HEK293 (cell line): ENCODE measurements around the gene GATA3.

Experiments used
- CTCF ChIA-PET: fragments of 350-600 bp; formaldehyde crosslinking; extraction: SDS; loops from one replicate; lab custom pipeline; 2021; ENCODE audit warnings: antibody characterized with exemption; lab: Yijun Ruan, JAX
- POLR2A ChIA-PET: fragments of 300-600 bp; formaldehyde crosslinking; extraction: SDS; loops from one replicate; lab custom pipeline; 2020; ENCODE audit warnings: antibody characterized with exemption, inconsistent platforms; lab: Yijun Ruan, JAX
- H3K27ac ChIP-seq: fragments of 200-500 bp; sonication (Bioruptor generic); 2 replicates; pipeline ENCODE4 v1.5.1; 2014; ENCODE audit warnings: low read depth, low read length, control low read depth, inconsistent platforms; ENCODE audit errors: extremely low read depth
- H3K36me3 ChIP-seq, 2 experiments: fragments of 200-500 bp in 1 of 2; sonication (Bioruptor generic) in 1 of 2; 1 replicate in 1 of 2; 2 replicates in 1 of 2; pipeline ENCODE4 v1.5.1; 2014 to 2017; ENCODE audit warnings: inconsistent platforms in 2 of 2, low read length in 2 of 2; ENCODE audit not compliant: control insufficient read depth in 2 of 2, insufficient read depth in 1 of 2
- H3K4me1 ChIP-seq: fragments of 200-500 bp; sonication (Bioruptor generic); 2 replicates; pipeline ENCODE4 v1.5.1; 2014; ENCODE audit warnings: mild to moderate bottlenecking, low read length, inconsistent platforms; ENCODE audit not compliant: control insufficient read depth, insufficient read depth
- H3K4me3 ChIP-seq: 2 replicates; pipeline ENCODE4 v1.5.1; 2011; ENCODE audit warnings: low read depth, mild to moderate bottlenecking, control low read depth, low read length, moderate library complexity
- H3K9me3 ChIP-seq: fragments of 200-500 bp; sonication (Bioruptor generic); 2 replicates; pipeline ENCODE4 v1.5.1; 2014; ENCODE audit warnings: low read depth, low read length, inconsistent platforms; ENCODE audit not compliant: control insufficient read depth, insufficient read depth
- GLIS2 ChIP-seq: fragments of 450-650 bp; formaldehyde crosslinking; IDR thresholded peaks from 2 replicates; pipeline ENCODE4 v1.5.1; 2016; ENCODE audit warnings: missing biosample characterization, missing genetic modification characterization
- HOXC10 ChIP-seq: sonication (generic); formaldehyde crosslinking; IDR thresholded peaks from 2 replicates; pipeline ENCODE4 v1.8.1; 2023; ENCODE audit warnings: mild to moderate bottlenecking, missing genetic modification reagents
- OVOL3 ChIP-seq: fragments of 450-650 bp; formaldehyde crosslinking; IDR thresholded peaks from 2 replicates; pipeline ENCODE4 v1.5.1; 2016; ENCODE audit warnings: missing biosample characterization, missing genetic modification characterization
- WT1 ChIP-seq: fragments of 450-650 bp; formaldehyde crosslinking; IDR thresholded peaks from 2 replicates; pipeline ENCODE4 v1.5.1; 2016; ENCODE audit warnings: missing biosample characterization, missing genetic modification characterization
- ZBTB17 ChIP-seq: fragments of 450-650 bp; formaldehyde crosslinking; IDR thresholded peaks from 2 replicates; pipeline ENCODE4 v1.5.1; 2016; ENCODE audit warnings: missing biosample characterization, missing genetic modification characterization
- ZNF394 ChIP-seq: fragments of 450-650 bp; formaldehyde crosslinking; IDR thresholded peaks from 2 replicates; pipeline ENCODE4 v1.5.1; 2016; ENCODE audit warnings: missing biosample characterization, missing genetic modification characterization, mild to moderate bottlenecking, moderate library complexity, borderline replicate concordance
- ZNF596 ChIP-seq: fragments of 450-650 bp; IDR thresholded peaks from 2 replicates; pipeline ENCODE4 v1.5.0; 2018; ENCODE audit warnings: missing biosample characterization, mild to moderate bottlenecking, missing genetic modification characterization, moderate library complexity
- ZNF626 ChIP-seq: fragments of 450-650 bp; sonication (Bioruptor Pico); formaldehyde crosslinking; IDR thresholded peaks from 2 replicates; pipeline ENCODE4 v1.5.1; 2018; ENCODE audit warnings: missing biosample characterization, missing genetic modification characterization, inconsistent platforms
- ZNF660 ChIP-seq: fragments of 450-650 bp; IDR thresholded peaks from 2 replicates; pipeline ENCODE4 v1.5.1; 2018; ENCODE audit warnings: missing biosample characterization, mild to moderate bottlenecking, missing genetic modification characterization
- TF ChIP-seq, protein P1 (sequence below): fragments of 450-650 bp; formaldehyde crosslinking; IDR thresholded peaks from 2 replicates; pipeline ENCODE4 v1.5.1; 2017; ENCODE audit warnings: missing biosample characterization, missing genetic modification characterization
- TF ChIP-seq, protein P2 (sequence below): fragments of 450-650 bp; formaldehyde crosslinking; IDR thresholded peaks from 2 replicates; pipeline ENCODE4 v1.5.1; 2017; ENCODE audit warnings: missing biosample characterization, missing genetic modification characterization
- TF ChIP-seq, protein P3 (sequence below): fragments of 450-650 bp; IDR thresholded peaks from 2 replicates; pipeline ENCODE4 v1.5.1; 2018; ENCODE audit warnings: missing biosample characterization, mild to moderate bottlenecking, missing genetic modification characterization
- TF ChIP-seq, protein P4 (sequence below): fragments of 450-650 bp; formaldehyde crosslinking; conservative IDR thresholded peaks from 2 replicates; pipeline ENCODE4 v1.5.1; 2016; ENCODE audit warnings: low read depth, missing biosample characterization, missing genetic modification characterization

The GATA3 gene

DNA sequence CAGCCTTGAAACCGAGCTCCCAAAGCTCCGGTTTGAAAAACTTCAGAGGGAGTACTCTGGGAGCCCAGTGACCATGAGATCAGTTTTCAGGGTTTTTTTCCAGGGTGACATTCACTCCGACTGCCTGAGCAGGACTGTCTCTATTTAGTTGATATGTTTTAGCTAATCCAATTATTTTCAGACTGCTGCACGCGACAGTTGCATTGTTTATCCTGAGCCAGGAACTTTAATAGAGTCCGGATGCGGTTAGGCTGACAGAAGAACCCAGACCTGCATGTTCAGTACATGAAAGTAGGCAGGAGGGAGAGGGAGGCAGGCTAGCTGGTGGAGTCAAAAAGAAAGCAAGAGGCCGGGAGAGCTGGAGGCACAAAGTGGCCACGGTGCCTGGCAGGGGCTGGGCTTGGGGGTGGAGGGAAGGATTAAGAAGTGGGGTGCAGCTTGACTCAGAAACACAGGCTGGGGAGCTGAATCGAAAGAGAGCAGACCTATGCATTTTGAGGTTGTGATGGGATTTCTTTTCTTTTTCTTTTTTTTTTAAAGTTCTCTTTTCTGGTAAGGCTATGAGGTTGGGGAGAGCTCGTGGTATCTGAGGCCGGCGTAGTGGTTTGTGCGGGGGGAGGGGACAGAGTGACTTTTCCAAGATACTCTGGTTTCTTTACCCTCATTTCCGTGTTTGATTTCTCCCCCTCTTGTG is 5.7 kb downstream of the GATA3 start:
- no peaks in the 10 kb centered on the region for H3K9me3 ChIP-seq
- ChIA-PET POLR2A (no interaction called here), CTCF (no interaction called here)
- H3K4me3 ChIP-seq = no peak overlapping the region
- peaks cover 7% of the 10 kb centered on the region for H3K4me1 ChIP-seq
- no peak for TF ChIP-seq OVOL3 (tag by site-specific recombination)
- TF ChIP-seq, protein P1, sequence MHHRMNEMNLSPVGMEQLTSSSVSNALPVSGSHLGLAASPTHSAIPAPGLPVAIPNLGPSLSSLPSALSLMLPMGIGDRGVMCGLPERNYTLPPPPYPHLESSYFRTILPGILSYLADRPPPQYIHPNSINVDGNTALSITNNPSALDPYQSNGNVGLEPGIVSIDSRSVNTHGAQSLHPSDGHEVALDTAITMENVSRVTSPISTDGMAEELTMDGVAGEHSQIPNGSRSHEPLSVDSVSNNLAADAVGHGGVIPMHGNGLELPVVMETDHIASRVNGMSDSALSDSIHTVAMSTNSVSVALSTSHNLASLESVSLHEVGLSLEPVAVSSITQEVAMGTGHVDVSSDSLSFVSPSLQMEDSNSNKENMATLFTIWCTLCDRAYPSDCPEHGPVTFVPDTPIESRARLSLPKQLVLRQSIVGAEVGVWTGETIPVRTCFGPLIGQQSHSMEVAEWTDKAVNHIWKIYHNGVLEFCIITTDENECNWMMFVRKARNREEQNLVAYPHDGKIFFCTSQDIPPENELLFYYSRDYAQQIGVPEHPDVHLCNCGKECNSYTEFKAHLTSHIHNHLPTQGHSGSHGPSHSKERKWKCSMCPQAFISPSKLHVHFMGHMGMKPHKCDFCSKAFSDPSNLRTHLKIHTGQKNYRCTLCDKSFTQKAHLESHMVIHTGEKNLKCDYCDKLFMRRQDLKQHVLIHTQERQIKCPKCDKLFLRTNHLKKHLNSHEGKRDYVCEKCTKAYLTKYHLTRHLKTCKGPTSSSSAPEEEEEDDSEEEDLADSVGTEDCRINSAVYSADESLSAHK (tag by site-specific recombination) = peak; percentile 82
- peak; percentile 92 for TF ChIP-seq ZBTB17 (tag by site-specific recombination)
- no peak for TF ChIP-seq GLIS2 (tag by site-specific recombination)
- no peak for TF ChIP-seq HOXC10
- no peak for TF ChIP-seq ZNF394 (tag by site-specific recombination)
- no peak for TF ChIP-seq WT1 (tag by site-specific recombination)
- no peak for TF ChIP-seq ZNF626 (tag by site-specific recombination)
- TF ChIP-seq, protein P2, sequence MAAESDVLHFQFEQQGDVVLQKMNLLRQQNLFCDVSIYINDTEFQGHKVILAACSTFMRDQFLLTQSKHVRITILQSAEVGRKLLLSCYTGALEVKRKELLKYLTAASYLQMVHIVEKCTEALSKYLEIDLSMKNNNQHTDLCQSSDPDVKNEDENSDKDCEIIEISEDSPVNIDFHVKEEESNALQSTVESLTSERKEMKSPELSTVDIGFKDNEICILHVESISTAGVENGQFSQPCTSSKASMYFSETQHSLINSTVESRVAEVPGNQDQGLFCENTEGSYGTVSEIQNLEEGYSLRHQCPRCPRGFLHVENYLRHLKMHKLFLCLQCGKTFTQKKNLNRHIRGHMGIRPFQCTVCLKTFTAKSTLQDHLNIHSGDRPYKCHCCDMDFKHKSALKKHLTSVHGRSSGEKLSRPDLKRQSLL (tag by site-specific recombination) = no peak
- TF ChIP-seq, protein P3, sequence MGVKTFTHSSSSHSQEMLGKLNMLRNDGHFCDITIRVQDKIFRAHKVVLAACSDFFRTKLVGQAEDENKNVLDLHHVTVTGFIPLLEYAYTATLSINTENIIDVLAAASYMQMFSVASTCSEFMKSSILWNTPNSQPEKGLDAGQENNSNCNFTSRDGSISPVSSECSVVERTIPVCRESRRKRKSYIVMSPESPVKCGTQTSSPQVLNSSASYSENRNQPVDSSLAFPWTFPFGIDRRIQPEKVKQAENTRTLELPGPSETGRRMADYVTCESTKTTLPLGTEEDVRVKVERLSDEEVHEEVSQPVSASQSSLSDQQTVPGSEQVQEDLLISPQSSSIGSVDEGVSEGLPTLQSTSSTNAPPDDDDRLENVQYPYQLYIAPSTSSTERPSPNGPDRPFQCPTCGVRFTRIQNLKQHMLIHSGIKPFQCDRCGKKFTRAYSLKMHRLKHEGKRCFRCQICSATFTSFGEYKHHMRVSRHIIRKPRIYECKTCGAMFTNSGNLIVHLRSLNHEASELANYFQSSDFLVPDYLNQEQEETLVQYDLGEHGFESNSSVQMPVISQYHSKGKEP (tag by site-specific recombination) = peak; percentile 66; the same call in 1 of the 2 replicates
- TF ChIP-seq, protein P4, sequence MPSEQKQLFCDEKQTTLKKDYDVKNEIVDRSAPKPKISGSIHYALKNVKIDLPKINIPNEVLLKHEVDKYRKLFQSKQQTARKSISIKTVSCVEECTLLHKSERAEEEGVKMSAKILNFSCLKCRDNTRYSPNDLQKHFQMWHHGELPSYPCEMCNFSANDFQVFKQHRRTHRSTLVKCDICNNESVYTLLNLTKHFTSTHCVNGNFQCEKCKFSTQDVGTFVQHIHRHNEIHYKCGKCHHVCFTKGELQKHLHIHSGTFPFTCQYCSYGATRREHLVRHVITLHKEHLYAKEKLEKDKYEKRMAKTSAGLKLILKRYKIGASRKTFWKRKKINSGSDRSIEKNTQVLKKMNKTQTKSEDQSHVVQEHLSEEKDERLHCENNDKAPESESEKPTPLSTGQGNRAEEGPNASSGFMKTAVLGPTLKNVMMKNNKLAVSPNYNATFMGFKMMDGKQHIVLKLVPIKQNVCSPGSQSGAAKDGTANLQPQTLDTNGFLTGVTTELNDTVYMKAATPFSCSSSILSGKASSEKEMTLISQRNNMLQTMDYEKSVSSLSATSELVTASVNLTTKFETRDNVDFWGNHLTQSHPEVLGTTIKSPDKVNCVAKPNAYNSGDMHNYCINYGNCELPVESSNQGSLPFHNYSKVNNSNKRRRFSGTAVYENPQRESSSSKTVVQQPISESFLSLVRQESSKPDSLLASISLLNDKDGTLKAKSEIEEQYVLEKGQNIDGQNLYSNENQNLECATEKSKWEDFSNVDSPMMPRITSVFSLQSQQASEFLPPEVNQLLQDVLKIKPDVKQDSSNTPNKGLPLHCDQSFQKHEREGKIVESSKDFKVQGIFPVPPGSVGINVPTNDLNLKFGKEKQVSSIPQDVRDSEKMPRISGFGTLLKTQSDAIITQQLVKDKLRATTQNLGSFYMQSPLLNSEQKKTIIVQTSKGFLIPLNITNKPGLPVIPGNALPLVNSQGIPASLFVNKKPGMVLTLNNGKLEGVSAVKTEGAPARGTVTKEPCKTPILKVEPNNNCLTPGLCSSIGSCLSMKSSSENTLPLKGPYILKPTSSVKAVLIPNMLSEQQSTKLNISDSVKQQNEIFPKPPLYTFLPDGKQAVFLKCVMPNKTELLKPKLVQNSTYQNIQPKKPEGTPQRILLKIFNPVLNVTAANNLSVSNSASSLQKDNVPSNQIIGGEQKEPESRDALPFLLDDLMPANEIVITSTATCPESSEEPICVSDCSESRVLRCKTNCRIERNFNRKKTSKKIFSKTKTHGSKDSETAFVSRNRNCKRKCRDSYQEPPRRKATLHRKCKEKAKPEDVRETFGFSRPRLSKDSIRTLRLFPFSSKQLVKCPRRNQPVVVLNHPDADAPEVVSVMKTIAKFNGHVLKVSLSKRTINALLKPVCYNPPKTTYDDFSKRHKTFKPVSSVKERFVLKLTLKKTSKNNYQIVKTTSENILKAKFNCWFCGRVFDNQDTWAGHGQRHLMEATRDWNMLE (tag by site-specific recombination) = no peak
- H3K36me3 ChIP-seq = peaks cover 21 to 92% of the 10 kb centered on the region in 2 experiments
- no peak overlapping the region for H3K27ac ChIP-seq

DNA sequence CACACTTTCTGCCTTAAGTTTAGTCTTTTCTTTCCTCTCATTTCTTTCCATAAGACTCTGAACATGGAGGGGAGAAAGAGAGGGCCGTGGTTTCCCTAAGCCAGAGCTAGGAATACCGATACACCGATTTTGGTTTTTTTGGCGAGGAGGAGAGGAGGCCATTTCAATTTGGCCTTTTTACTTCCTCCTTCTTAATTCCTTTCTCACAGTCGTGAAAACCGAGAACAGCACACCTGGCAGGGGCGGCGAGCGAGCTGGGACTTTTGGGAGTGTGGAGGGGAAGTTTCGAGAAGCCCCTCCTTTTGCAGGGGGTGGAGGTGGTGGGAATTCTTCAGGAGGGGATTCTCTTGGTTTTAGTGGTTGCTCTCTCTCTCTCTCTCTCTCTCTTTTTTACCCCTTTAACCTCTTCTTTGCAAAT is 6.2 kb downstream of the GATA3 start:
- TF ChIP-seq, protein P1 (tag by site-specific recombination) = peak; percentile 88
- TF ChIP-seq ZNF660 (tag by site-specific recombination) (no peak), ZNF596 (tag by site-specific recombination) (0 out of 2 replicates have a peak, but pooled peaks have one; percentile 35)
- POLR2A ChIA-PET = interaction anchor here (0.7 kb wide), 1 partner anchor 10 kb away, joined by 3 read pairs; no protein-coding TSS in a partner anchor

More for the DNA sequence above, 6.2 kb downstream of the GATA3 start:
- CTCF ChIA-PET = no interaction called here
- Histone ChIP-seq H3K4me1 (peaks cover 7% of the 10 kb centered on the region), H3K9me3 (no peaks in the 10 kb centered on the region), H3K36me3 (peaks cover 27 to 94% of the 10 kb centered on the region in 2 experiments), H3K27ac (no peak overlapping the region), H3K4me3 (no peak overlapping the region)
